PC-3 (cell line): Measurements from ENCODE around the gene PRR23B.

ENCODE experiments used
- CTCF ChIP-seq: fragments of 300-600 bp; sonication (generic); conservative IDR thresholded peaks from 2 replicates; pipeline ENCODE4 v1.5.1; 2017; ENCODE audit warnings: antibody characterized with exemption, low read depth, mild to moderate bottlenecking, low read length
- EZH2 ChIP-seq: fragments of 300-600 bp; sonication (generic); IDR thresholded peaks from one replicate; pipeline ENCODE4 v1.6.1; 2017; ENCODE audit warnings: antibody characterized with exemption, mild to moderate bottlenecking, low read length; ENCODE audit not compliant: unreplicated experiment
- EZH2phosphoT487 ChIP-seq: fragments of 300-600 bp; sonication (generic); IDR thresholded peaks from 2 replicates; pipeline ENCODE4 v1.6.1; 2018; ENCODE audit warnings: mild to moderate bottlenecking, antibody characterized with exemption, low read length, borderline replicate concordance

DNA sequence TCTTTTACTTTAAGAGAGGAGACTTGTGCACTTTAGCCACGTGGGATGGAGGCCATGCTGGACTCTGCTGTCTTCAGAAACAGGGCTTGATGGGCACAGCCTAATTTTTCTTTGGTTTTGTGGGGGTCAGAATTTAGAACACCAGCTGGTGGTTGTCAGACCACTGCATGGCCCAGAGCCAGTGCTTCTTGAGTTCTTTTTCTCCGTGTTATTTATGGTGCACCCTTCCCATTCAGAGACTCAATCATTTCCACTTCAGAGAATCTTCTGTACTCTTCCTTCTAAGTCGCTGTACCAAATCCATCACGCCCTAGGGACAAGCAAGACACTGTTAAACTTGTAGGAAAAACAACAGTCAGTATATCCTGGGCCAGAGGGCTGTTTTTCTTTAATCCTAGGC is 34.8 kb downstream of the PRR23B start:
- TF ChIP-seq CTCF (no peak), EZH2 (no peak), EZH2phosphoT487 (no peak)
